GM19455 (cell line): ENCODE results near the gene RNF220.

ENCODE experiments used
- ATAC-seq: cut with Tn5 transposase; IDR thresholded peaks from one replicate; pipeline ENCODE4 v1.9.1; 2021; ENCODE audit not compliant: unreplicated experiment

RNF220 gene

GRCh38 chr1:44672961-44673674 lies 268.1 kb downstream of the RNF220 start:
- ATAC-seq = no peak

- ATAC-seq = peak; percentile 3
Observed at GRCh38 chr1:44673675-44674112, 268.6 kb downstream of the RNF220 start.

- ATAC-seq = peak; percentile 92
Observed at GRCh38 chr1:44674113-44675000, 269.3 kb downstream of the RNF220 start, which contains the start of the genes ARMH1 and TMEM53. Gene ARMH1 (plus strand): TSS chr1:44674714. CDS start chr1:44689698, 14,984 bp downstream. Gene TMEM53 (minus strand): TSS chr1:44674481. CDS start chr1:44674391, 90 bp downstream.

- no peak for ATAC-seq
Observed at GRCh38 chr1:44675186-44675585, 270.1 kb downstream of the RNF220 start.

- ATAC-seq = no peak
Observed at GRCh38 chr1:44676484-44677200, 271.6 kb downstream of the RNF220 start.

- ATAC-seq = no peak
Observed at GRCh38 chr1:44677201-44677766, 272.2 kb downstream of the RNF220 start.

- ATAC-seq = no peak
Observed at GRCh38 chr1:44678120-44678519, 273.1 kb downstream of the RNF220 start.

- no peak for ATAC-seq
Observed at GRCh38 chr1:44678626-44679025, 273.6 kb downstream of the RNF220 start.

- ATAC-seq = no peak
Observed at GRCh38 chr1:44679468-44679867, 274.4 kb downstream of the RNF220 start.

GRCh38 chr1:44681905-44682882 lies 277.1 kb downstream of the RNF220 start:
- no peak for ATAC-seq

- ATAC-seq = no peak
Observed at GRCh38 chr1:44682883-44683265, 277.8 kb downstream of the RNF220 start.

- peak; percentile 66 for ATAC-seq
Observed at GRCh38 chr1:44684525-44684924, 279.5 kb downstream of the RNF220 start.

- ATAC-seq = no peak
Observed at GRCh38 chr1:44685218-44685617, 280.2 kb downstream of the RNF220 start.

- no peak for ATAC-seq
Observed at GRCh38 chr1:44685881-44686280, 280.8 kb downstream of the RNF220 start.

- no peak for ATAC-seq
Observed at GRCh38 chr1:44688760-44689446, 283.8 kb downstream of the RNF220 start.

GRCh38 chr1:44689447-44689765 lies 284.4 kb downstream of the RNF220 start:
- ATAC-seq = no peak

GRCh38 chr1:44693159-44693558 lies 288.1 kb downstream of the RNF220 start:
- ATAC-seq = no peak

GRCh38 chr1:44693900-44694299 lies 288.8 kb downstream of the RNF220 start:
- no peak for ATAC-seq

GRCh38 chr1:44694863-44695478 lies 289.9 kb downstream of the RNF220 start:
- no peak for ATAC-seq
